PC-9 (cell line): Measurements from ENCODE around the gene SHOC2.

Experiments used
- CTCF ChIP-seq: fragments of 200-600 bp; sonication (generic); conservative IDR thresholded peaks from 2 replicates; pipeline ENCODE4 v1.6.1; 2017; ENCODE audit warnings: mixed run types, antibody characterized with exemption, mild to moderate bottlenecking, moderate library complexity
- EZH2 ChIP-seq: fragments of 200-600 bp; sonication (generic); IDR thresholded peaks from 2 replicates; pipeline ENCODE4 v1.8.0; 2017; ENCODE audit warnings: antibody characterized with exemption, low read depth

GRCh38 chr10:110901954-110902819 is 17.2 kb upstream of the SHOC2 start:
- TF ChIP-seq CTCF (no peak), EZH2 (no peak)
